Endothelial cell (in vitro differentiated cells): ENCODE results near the gene TBC1D22B. TPM values are rescaled to one million over a fixed set of nuclear protein-coding genes. Genes with fewer than 3 reads are reported as not detected.

ENCODE experiments used
- DNase-seq: peaks from one replicate; pipeline ENCODE4 v3.0.0; 2021; ENCODE audit warnings: low spot score
- H3K27ac Mint-ChIP-seq: one replicate; pipeline ENCODE4 v1.8.0; 2021; ENCODE audit warnings: mixed read lengths, inconsistent platforms; ENCODE audit not compliant: unreplicated experiment
- H3K27me3 Mint-ChIP-seq: one replicate; pipeline ENCODE4 v1.8.0; 2021; ENCODE audit warnings: mild to moderate bottlenecking, moderate library complexity, mixed read lengths, inconsistent platforms; ENCODE audit not compliant: unreplicated experiment
- H3K36me3 Mint-ChIP-seq: one replicate; pipeline ENCODE4 v1.8.0; 2021; ENCODE audit warnings: mild to moderate bottlenecking, low read depth, mixed read lengths, inconsistent platforms; ENCODE audit not compliant: unreplicated experiment
- H3K4me1 Mint-ChIP-seq: one replicate; pipeline ENCODE4 v1.8.0; 2021; ENCODE audit warnings: mild to moderate bottlenecking, mixed read lengths, inconsistent platforms; ENCODE audit not compliant: unreplicated experiment
- H3K4me3 Mint-ChIP-seq: one replicate; pipeline ENCODE4 v1.8.0; 2021; ENCODE audit warnings: mild to moderate bottlenecking, mixed read lengths, inconsistent platforms; ENCODE audit not compliant: unreplicated experiment
- H3K9me3 Mint-ChIP-seq: one replicate; pipeline ENCODE4 v1.8.0; 2021; ENCODE audit warnings: mixed read lengths, inconsistent platforms; ENCODE audit not compliant: unreplicated experiment
- CTCF ChIP-seq: fragments of 200-600 bp; sonication (generic); IDR thresholded peaks from one replicate; pipeline ENCODE4 v1.5.0; 2021; ENCODE audit warnings: antibody characterized with exemption; ENCODE audit not compliant: unreplicated experiment
- total RNA-seq: library from RNA; stranded (reverse); fragmentation: NEBNext Ultra II Directional; extraction: Animal tissue kit (Norgen Biotek cat#: 25700); gene quantifications from one replicate; pipeline ENCODE4 v1.2.1, GENCODE V29; 2021; ENCODE audit not compliant: unreplicated experiment

TBC1D22B gene
- total RNA-seq, 1 donor from 2014 or later: 11.8 TPM

GRCh38 chr6:37253486-37254007 is 4.0 kb upstream of the TBC1D22B start:
- no peak for DNase-seq
- no peak for TF ChIP-seq CTCF
- H3K36me3 Mint-ChIP-seq: peaks cover 8% of the 10 kb centered on the region
- no peak overlapping the region for H3K4me3 Mint-ChIP-seq
- H3K4me1 Mint-ChIP-seq: peaks cover 11% of the 10 kb centered on the region
- H3K27me3 Mint-ChIP-seq: peaks cover 5% of the 10 kb centered on the region
- H3K9me3 Mint-ChIP-seq: no peaks in the 10 kb centered on the region
- no peak overlapping the region for H3K27ac Mint-ChIP-seq

- no peak for TF ChIP-seq CTCF
- DNase-seq: no peak
Measured at GRCh38 chr6:37254881-37255280, 2.7 kb upstream of the TBC1D22B start.

DNA sequence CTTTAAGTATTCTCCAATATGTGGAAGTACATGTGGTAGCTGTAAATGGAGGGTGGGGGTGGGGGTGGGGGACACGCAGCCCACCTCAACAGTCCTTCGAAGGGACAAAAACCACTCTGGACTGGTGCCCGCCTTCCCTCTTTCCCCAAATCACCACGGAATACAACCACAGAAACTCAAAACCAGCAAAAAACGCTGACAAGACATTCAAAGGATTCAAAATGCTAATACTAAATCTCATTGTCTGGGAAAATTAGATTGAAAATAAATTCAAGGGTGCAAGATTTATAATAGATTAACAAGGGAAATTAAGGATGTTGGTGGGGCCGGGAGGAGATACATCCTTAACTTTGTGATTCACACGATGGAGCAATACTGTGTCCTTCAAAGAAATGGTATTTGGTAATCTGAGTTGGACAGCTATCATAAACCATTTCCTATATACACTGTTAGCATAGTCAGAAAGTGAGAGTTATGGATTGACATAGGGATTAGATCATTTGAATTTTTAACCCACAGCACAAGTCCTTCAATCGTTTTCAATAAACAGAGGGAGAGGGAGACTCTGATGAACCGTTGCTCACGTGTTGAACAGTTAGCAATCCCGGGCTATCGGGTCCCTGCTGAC is 766 bp upstream of the TBC1D22B start:
- no peaks in the 10 kb centered on the region for H3K9me3 Mint-ChIP-seq
- H3K36me3 Mint-ChIP-seq: peaks cover 8% of the 10 kb centered on the region
- peaks cover 8% of the 10 kb centered on the region for H3K27me3 Mint-ChIP-seq
- H3K27ac Mint-ChIP-seq: no peak overlapping the region
- H3K4me3 Mint-ChIP-seq: peak overlapping the region; percentile 74
- no peak for DNase-seq
- H3K4me1 Mint-ChIP-seq: peaks cover 25% of the 10 kb centered on the region
- no peak for TF ChIP-seq CTCF

More at GRCh38 chr6:37254881-37255280, 2.7 kb upstream of the TBC1D22B start:
- no peaks in the 10 kb centered on the region for H3K9me3 Mint-ChIP-seq
- H3K4me3 Mint-ChIP-seq: no peak overlapping the region
- peaks cover 8% of the 10 kb centered on the region for H3K27me3 Mint-ChIP-seq
- peaks cover 8% of the 10 kb centered on the region for H3K36me3 Mint-ChIP-seq
- no peak overlapping the region for H3K27ac Mint-ChIP-seq
- H3K4me1 Mint-ChIP-seq: peaks cover 24% of the 10 kb centered on the region

DNA sequence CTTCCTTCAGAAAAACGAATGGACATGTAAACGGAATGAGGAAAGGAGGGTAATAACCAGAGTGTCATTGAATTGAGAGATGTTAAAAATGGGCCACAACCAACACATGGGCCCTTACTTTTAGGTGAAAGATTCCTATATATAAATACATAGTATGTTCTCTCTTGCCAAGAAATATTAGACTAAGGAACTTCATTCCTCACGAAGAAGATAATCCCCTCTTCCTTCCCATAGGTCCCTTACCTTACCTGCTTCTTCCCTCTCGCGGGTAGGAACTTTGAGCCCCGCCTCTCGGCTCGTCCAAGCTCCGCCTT is 295 bp upstream of the TBC1D22B start:
- peak overlapping the region; percentile 97 for H3K4me3 Mint-ChIP-seq
- TF ChIP-seq CTCF: no peak

GRCh38 chr6:37258405-37259105 is 983 bp downstream of the TBC1D22B start:
- Mint-ChIP-seq H3K36me3 (peaks cover 8% of the 10 kb centered on the region), H3K27ac (peak overlapping the region; percentile 99)

More for the DNA sequence above, 295 bp upstream of the TBC1D22B start:
- no peak overlapping the region for H3K27ac Mint-ChIP-seq
- peaks cover 25% of the 10 kb centered on the region for H3K4me1 Mint-ChIP-seq
- H3K36me3 Mint-ChIP-seq: peaks cover 8% of the 10 kb centered on the region
- H3K27me3 Mint-ChIP-seq: peaks cover 8% of the 10 kb centered on the region
- DNase-seq: no peak
- no peaks in the 10 kb centered on the region for H3K9me3 Mint-ChIP-seq

More at GRCh38 chr6:37258405-37259105, 983 bp downstream of the TBC1D22B start:
- no peaks in the 10 kb centered on the region for H3K9me3 Mint-ChIP-seq
- H3K4me3 Mint-ChIP-seq: peak overlapping the region; percentile 97
- peaks cover 8% of the 10 kb centered on the region for H3K27me3 Mint-ChIP-seq
- TF ChIP-seq CTCF: no peak
- H3K4me1 Mint-ChIP-seq: peaks cover 25% of the 10 kb centered on the region
- no peak for DNase-seq
